ENCODE measurements around the gene STIM1.

Gene STIM1

DNA sequence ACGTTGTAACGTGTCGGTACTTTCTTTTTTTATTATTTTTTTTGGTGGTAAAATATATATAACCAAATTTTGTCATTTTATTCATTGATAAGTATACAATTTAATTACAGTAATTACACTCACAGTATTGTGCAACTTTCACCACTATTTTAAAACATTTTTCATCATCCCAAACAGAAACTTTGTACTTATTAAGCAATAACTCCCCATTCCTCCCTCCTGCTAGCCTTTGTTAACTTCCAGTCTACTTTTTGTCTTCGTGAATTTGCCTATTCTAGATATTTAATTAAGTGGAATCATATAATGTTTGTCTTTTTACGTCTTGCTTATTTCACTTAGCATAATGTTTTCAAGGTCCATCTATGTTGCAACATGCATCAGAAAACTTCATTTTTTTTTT, 58.5 kb downstream of the STIM1 start:
- no peak overlapping the region for H3K4me3 ChIP-seq (ENCODE audit: low read depth, low read length)
- in situ Hi-C loops (cut with HindIII; ENCODE audit: low sequenced_read_pairs): no loop called here
- TF ChIP-seq CTCF (IDR thresholded peaks at IDR 0.05; ENCODE audit: low read depth, low read length, missing control alignments): no peak
- no peak for DNase-seq (ENCODE audit: low read depth)

DNA sequence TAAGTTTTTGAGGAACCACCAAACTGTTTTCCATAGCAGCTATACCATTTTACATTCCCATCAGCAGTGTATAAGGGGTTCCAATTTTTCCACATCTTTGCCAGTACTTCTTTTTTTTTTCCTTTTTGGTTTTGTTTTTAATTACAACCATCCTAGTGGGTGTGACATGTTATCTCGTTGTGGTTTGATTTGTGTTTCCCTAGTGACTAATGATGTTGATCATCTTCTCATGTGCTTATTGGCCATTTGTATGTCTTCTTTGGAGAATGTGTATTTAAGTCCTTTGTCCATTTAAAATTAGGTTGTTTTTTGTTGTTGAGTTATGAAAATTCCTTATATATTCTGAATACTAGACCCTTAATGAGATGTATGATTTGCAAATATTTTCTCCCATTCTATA, 59.3 kb downstream of the STIM1 start:
- no peak overlapping the region for H3K4me3 ChIP-seq (ENCODE audit: low read depth, low read length)
- no peak for TF ChIP-seq CTCF (IDR thresholded peaks at IDR 0.05; ENCODE audit: low read depth, low read length, missing control alignments)
- in situ Hi-C loops (cut with HindIII; ENCODE audit: low sequenced_read_pairs): no loop called here
- no peak for DNase-seq (ENCODE audit: low read depth)

DNA sequence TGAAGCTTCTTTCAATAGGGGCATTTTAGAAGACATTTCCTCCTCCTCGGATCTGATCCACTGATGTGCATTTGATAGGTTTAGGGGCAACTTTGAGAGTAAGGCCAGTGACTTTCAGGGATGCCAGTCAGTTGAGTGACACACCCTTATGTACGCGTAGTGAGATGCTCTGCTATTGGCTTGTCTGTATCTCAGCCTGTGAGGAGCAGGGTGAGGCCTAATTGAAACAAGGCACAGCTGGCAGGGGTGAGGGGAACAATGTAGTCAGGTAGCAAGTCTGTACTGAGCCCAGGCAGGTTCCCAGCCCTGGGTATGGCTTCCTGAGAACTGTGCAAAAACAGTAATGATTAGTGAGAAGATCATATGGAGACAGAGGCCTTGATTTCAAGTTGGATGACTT, 61.5 kb downstream of the STIM1 start:
- in situ Hi-C loops (cut with HindIII; ENCODE audit: low sequenced_read_pairs): no loop called here
- no peak overlapping the region for H3K4me3 ChIP-seq (ENCODE audit: low read depth, low read length)
- no peak for DNase-seq (ENCODE audit: low read depth)
- TF ChIP-seq CTCF (IDR thresholded peaks at IDR 0.05; ENCODE audit: low read depth, low read length, missing control alignments): no peak

- in situ Hi-C loops (cut with HindIII; ENCODE audit: low sequenced_read_pairs): no loop called here
- TF ChIP-seq CTCF (IDR thresholded peaks at IDR 0.05; ENCODE audit: low read depth, low read length, missing control alignments): no peak
- H3K4me3 ChIP-seq (ENCODE audit: low read depth, low read length): no peak overlapping the region
- no peak for DNase-seq (ENCODE audit: low read depth)
These were observed 64.8 kb downstream of the STIM1 start for GRCh38 chr11:3920148-3920852.

GRCh38 chr11:3922056-3922455, 66.6 kb downstream of the STIM1 start:
- in situ Hi-C loops (cut with HindIII; ENCODE audit: low sequenced_read_pairs): no loop called here
- no peak for TF ChIP-seq CTCF (IDR thresholded peaks at IDR 0.05; ENCODE audit: low read depth, low read length, missing control alignments)
- no peak for DNase-seq (ENCODE audit: low read depth)
- H3K4me3 ChIP-seq (ENCODE audit: low read depth, low read length): no peak overlapping the region

- TF ChIP-seq CTCF (IDR thresholded peaks at IDR 0.05; ENCODE audit: low read depth, low read length, missing control alignments): no peak
- no peak for DNase-seq (ENCODE audit: low read depth)
- in situ Hi-C loops (cut with HindIII; ENCODE audit: low sequenced_read_pairs): no loop called here
- no peak overlapping the region for H3K4me3 ChIP-seq (ENCODE audit: low read depth, low read length)
These were observed 70.0 kb downstream of the STIM1 start for GRCh38 chr11:3925513-3925912.
